ENCODE measurements around the gene FCN2. TPM values are rescaled to one million over a fixed set of nuclear protein-coding genes. Genes with fewer than 3 reads are reported as not detected.

Gene FCN2
- total RNA-seq, 2 experiments from 2014 or later: not detected

- no peak for DNase-seq (ENCODE audit: low spot score)
- TF ChIP-seq EZH2phosphoT487 (IDR thresholded peaks at IDR 0.05; ENCODE audit: borderline replicate concordance, low read depth, low read length): no peak
- no peak for TF ChIP-seq CTCF (conservative IDR thresholded peaks at IDR 0.05; ENCODE audit: low read length)
- Histone ChIP-seq H4K20me1 (ENCODE audit: insufficient read depth, low read length) (no peaks in the 10 kb centered on the region), H3K36me3 (ENCODE audit: insufficient read depth, low read length) (no peaks in the 10 kb centered on the region), H3K9me2 (ENCODE audit: insufficient read depth, low read length) (no peaks in the 10 kb centered on the region), H3K9me3 (ENCODE audit: low read length) (no peaks in the 10 kb centered on the region), H2AFZ (ENCODE audit: low read length) (no peak overlapping the region), H3K4me3 (ENCODE audit: low read depth, low read length, poor library complexity, severe bottlenecking) (no peak overlapping the region), H3K79me2 (ENCODE audit: insufficient read depth, low read depth, low read length) (no peaks in the 10 kb centered on the region), H3K4me1 (ENCODE audit: insufficient read depth, low read length, poor library complexity, severe bottlenecking) (peaks cover 35% of the 10 kb centered on the region), H3K27ac (ENCODE audit: low read depth, low read length, poor library complexity, severe bottlenecking) (no peak overlapping the region), H3K4me2 (ENCODE audit: low read length) (no peak overlapping the region)
- POLR2A ChIA-PET: no interaction called here
- CTCF ChIA-PET (ENCODE audit: unreplicated experiment): no interaction called here
- intact Hi-C loops (cut with micrococcal nuclease; ENCODE audit: unreplicated experiment): no loop called here
- BruUV-seq (replicated peaks): no TSS peak
Observed at GRCh38 chr9:134913041-134913712, 32.6 kb downstream of the FCN2 start.

GRCh38 chr9:134913713-134914500, 33.3 kb downstream of the FCN2 start:
- peaks cover 39% of the 10 kb centered on the region for H3K4me1 ChIP-seq (ENCODE audit: insufficient read depth, low read length, poor library complexity, severe bottlenecking)
- H3K27ac ChIP-seq (ENCODE audit: low read depth, low read length, poor library complexity, severe bottlenecking): no peak overlapping the region
- H4K20me1 ChIP-seq (ENCODE audit: insufficient read depth, low read length): no peaks in the 10 kb centered on the region
- ChIA-PET POLR2A (no interaction called here), CTCF (ENCODE audit: unreplicated experiment) (interaction anchor here (0.9 kb wide), 1 partner anchor 14 kb away, joined by 3 read pairs; no protein-coding TSS in a partner anchor)
- H3K4me3 ChIP-seq (ENCODE audit: low read depth, low read length, poor library complexity, severe bottlenecking): no peak overlapping the region
- no peak overlapping the region for H2AFZ ChIP-seq (ENCODE audit: low read length)
- H3K4me2 ChIP-seq (ENCODE audit: low read length): no peak overlapping the region
- TF ChIP-seq CTCF (conservative IDR thresholded peaks at IDR 0.05; ENCODE audit: low read length) (no peak), EZH2phosphoT487 (IDR thresholded peaks at IDR 0.05; ENCODE audit: borderline replicate concordance, low read depth, low read length) (no peak)
- no peaks in the 10 kb centered on the region for H3K79me2 ChIP-seq (ENCODE audit: insufficient read depth, low read depth, low read length)
- BruUV-seq (replicated peaks): no TSS peak
- intact Hi-C loops (cut with micrococcal nuclease; ENCODE audit: unreplicated experiment): no loop called here
- H3K9me3 ChIP-seq (ENCODE audit: low read length): peaks cover 7% of the 10 kb centered on the region; the same call in 1 of the 2 replicates
- no peak for DNase-seq (ENCODE audit: low spot score)
- H3K9me2 ChIP-seq (ENCODE audit: insufficient read depth, low read length): no peaks in the 10 kb centered on the region
- H3K36me3 ChIP-seq (ENCODE audit: insufficient read depth, low read length): no peaks in the 10 kb centered on the region; the same call in 1 of the 2 replicates

GRCh38 chr9:134914501-134914834, 33.9 kb downstream of the FCN2 start:
- no peaks in the 10 kb centered on the region for H3K79me2 ChIP-seq (ENCODE audit: insufficient read depth, low read depth, low read length)
- DNase-seq (ENCODE audit: low spot score): no peak
- H2AFZ ChIP-seq (ENCODE audit: low read length): no peak overlapping the region
- TF ChIP-seq CTCF (conservative IDR thresholded peaks at IDR 0.05; ENCODE audit: low read length) (no peak), EZH2phosphoT487 (IDR thresholded peaks at IDR 0.05; ENCODE audit: borderline replicate concordance, low read depth, low read length) (no peak)
- no peaks in the 10 kb centered on the region for H3K9me2 ChIP-seq (ENCODE audit: insufficient read depth, low read length)
- no peak overlapping the region for H3K27ac ChIP-seq (ENCODE audit: low read depth, low read length, poor library complexity, severe bottlenecking)
- intact Hi-C loops (cut with micrococcal nuclease; ENCODE audit: unreplicated experiment): no loop called here
- H4K20me1 ChIP-seq (ENCODE audit: insufficient read depth, low read length): no peaks in the 10 kb centered on the region
- H3K4me1 ChIP-seq (ENCODE audit: insufficient read depth, low read length, poor library complexity, severe bottlenecking): peaks cover 40% of the 10 kb centered on the region
- H3K36me3 ChIP-seq (ENCODE audit: insufficient read depth, low read length): no peaks in the 10 kb centered on the region; the same call in 1 of the 2 replicates
- ChIA-PET CTCF (ENCODE audit: unreplicated experiment) (interaction anchor here (0.9 kb wide), 1 partner anchor 15 kb away, joined by 3 read pairs; no protein-coding TSS in a partner anchor), POLR2A (no interaction called here)
- H3K9me3 ChIP-seq (ENCODE audit: low read length): peaks cover 13% of the 10 kb centered on the region
- no TSS peak for BruUV-seq (replicated peaks)
- no peak overlapping the region for H3K4me2 ChIP-seq (ENCODE audit: low read length)
- H3K4me3 ChIP-seq (ENCODE audit: low read depth, low read length, poor library complexity, severe bottlenecking): no peak overlapping the region

Measured in OCI-LY7 (cell line).